BJ (cell line): Measurements from ENCODE around the gene IDS. TPM values are rescaled to one million over a fixed set of nuclear protein-coding genes. Genes with fewer than 3 reads are reported as not detected.
A peak's percentile ranks its signal among the peaks of the same experiment; 100 is the strongest.

Experiments used
- CTCF ChIA-PET: fragments of 350-600 bp; formaldehyde crosslinking; extraction: SDS; loops from one replicate; lab custom pipeline; 2021; ENCODE audit warnings: antibody characterized with exemption, inconsistent platforms; lab: Yijun Ruan, JAX
- POLR2A ChIA-PET: fragments of 300-600 bp; sonication (Branson Sonifier 250); formaldehyde crosslinking; extraction: SDS; loops from one replicate; lab custom pipeline; 2021; ENCODE audit warnings: antibody characterized with exemption; lab: Charles Lee
- DNase-seq: peaks from one replicate; pipeline ENCODE4 v3.0.0-alpha.2; 2011; ENCODE audit warnings: low read depth
- H3K27me3 ChIP-seq: 2 replicates; pipeline ENCODE4 v1.6.0; 2011; ENCODE audit warnings: low read length; ENCODE audit not compliant: control insufficient read depth, insufficient read depth
- H3K36me3 ChIP-seq: 2 replicates; pipeline ENCODE4 v1.5.1; 2011; ENCODE audit warnings: low read length; ENCODE audit not compliant: control insufficient read depth, insufficient read depth
- H3K4me3 ChIP-seq: 2 replicates; pipeline ENCODE4 v1.5.1; 2011; ENCODE audit warnings: low read depth, mild to moderate bottlenecking, control low read depth, low read length
- polyA plus RNA-seq: library from polyadenylated mRNA; depleted of rRNA; stranded (reverse); fragments of >200 nt; gene quantifications from 2 replicates; pipeline ENCODE4 v1.2.3, GENCODE V29; 2011
- TF ChIP-seq, protein P1 (sequence below): IDR thresholded peaks from 2 replicates; pipeline ENCODE4 v1.5.1; 2011; ENCODE audit warnings: low read depth, mild to moderate bottlenecking, control low read depth, inconsistent platforms, low read length, moderate library complexity; ENCODE audit not compliant: insufficient read depth

The IDS gene
- polyA plus RNA-seq, 1 experiment: 108 TPM

DNA sequence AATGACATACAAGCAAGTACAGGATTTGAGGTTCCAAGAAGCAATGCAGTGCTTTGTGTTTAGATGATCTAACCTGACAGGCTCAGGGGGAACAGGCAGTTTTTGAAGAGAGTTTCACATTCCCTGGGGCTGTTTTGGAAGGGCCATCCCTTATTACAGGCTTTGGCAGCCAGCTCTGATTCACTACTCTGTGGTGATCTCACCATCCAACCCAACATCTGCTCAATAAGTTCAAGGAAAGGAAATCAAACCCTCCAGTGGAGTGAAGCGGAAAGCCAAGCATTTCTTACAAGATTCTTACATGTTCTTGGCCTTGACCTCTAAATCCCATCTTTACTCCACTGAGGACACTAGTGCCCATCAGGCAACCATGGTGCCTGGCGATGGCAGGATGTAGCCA is 7.5 kb downstream of the IDS start:
- H3K27me3 ChIP-seq: no peaks in the 10 kb centered on the region
- ChIA-PET POLR2A (no interaction called here), CTCF (no interaction called here)
- H3K4me3 ChIP-seq: no peak overlapping the region
- DNase-seq: peak; percentile 41
- TF ChIP-seq, protein P1, sequence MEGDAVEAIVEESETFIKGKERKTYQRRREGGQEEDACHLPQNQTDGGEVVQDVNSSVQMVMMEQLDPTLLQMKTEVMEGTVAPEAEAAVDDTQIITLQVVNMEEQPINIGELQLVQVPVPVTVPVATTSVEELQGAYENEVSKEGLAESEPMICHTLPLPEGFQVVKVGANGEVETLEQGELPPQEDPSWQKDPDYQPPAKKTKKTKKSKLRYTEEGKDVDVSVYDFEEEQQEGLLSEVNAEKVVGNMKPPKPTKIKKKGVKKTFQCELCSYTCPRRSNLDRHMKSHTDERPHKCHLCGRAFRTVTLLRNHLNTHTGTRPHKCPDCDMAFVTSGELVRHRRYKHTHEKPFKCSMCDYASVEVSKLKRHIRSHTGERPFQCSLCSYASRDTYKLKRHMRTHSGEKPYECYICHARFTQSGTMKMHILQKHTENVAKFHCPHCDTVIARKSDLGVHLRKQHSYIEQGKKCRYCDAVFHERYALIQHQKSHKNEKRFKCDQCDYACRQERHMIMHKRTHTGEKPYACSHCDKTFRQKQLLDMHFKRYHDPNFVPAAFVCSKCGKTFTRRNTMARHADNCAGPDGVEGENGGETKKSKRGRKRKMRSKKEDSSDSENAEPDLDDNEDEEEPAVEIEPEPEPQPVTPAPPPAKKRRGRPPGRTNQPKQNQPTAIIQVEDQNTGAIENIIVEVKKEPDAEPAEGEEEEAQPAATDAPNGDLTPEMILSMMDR: 0 out of 2 replicates have a peak, but pooled peaks have one; percentile 3
- H3K36me3 ChIP-seq: peaks cover 23% of the 10 kb centered on the region

DNA sequence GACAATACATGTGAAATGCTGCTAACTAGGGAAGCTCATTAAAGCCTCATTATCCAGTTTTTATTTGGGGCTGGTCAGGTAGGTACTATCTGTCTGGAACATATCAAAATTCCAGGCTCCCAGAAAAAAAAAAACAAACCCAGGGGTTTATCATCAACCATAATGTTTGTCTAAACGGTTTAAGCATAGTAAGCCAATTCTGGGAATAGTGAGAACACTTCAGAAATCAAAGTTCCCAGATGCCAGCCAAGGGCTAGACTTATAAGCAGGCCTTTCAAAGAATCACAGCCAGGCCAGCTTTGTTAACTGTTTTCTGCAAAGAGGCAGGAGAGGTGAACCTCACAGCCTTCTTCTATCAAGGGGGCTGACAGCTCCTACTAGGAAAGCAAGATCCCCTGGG is 8.1 kb downstream of the IDS start:
- TF ChIP-seq, protein P1: no peak
- ChIA-PET POLR2A (no interaction called here), CTCF (no interaction called here)
- H3K4me3 ChIP-seq: no peak overlapping the region
- peaks cover 21% of the 10 kb centered on the region for H3K36me3 ChIP-seq
- no peak for DNase-seq
- no peaks in the 10 kb centered on the region for H3K27me3 ChIP-seq

DNA sequence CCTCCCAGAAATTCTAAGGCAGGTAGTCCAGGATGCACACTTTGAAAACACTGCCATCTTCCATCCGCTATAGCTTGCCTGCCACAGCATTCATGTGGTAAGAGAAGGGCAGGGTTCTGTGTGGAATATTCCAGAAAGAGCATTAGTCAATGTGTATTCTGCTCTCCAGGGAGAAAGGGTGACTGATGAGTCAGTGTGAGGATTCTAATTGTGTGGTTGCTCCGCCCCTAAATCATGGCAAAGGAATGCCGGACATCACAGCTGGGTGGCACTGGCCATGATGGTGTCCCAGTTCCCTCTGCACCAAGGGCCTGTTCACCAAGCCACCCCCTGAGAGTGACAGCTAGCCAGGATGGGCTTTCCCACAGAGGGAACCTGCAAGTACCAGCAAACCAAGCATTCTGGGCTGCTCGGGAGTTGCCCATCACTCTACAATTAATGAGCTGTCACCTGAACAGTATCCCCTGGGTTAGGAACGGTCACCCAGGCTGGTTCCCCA is 9.5 kb downstream of the IDS start:
- DNase-seq: peak; percentile 39
- TF ChIP-seq, protein P1: no peak
- ChIA-PET CTCF (no interaction called here), POLR2A (no interaction called here)
- Histone ChIP-seq H3K27me3 (no peaks in the 10 kb centered on the region), H3K36me3 (peaks cover 15% of the 10 kb centered on the region), H3K4me3 (no peak overlapping the region)

DNA sequence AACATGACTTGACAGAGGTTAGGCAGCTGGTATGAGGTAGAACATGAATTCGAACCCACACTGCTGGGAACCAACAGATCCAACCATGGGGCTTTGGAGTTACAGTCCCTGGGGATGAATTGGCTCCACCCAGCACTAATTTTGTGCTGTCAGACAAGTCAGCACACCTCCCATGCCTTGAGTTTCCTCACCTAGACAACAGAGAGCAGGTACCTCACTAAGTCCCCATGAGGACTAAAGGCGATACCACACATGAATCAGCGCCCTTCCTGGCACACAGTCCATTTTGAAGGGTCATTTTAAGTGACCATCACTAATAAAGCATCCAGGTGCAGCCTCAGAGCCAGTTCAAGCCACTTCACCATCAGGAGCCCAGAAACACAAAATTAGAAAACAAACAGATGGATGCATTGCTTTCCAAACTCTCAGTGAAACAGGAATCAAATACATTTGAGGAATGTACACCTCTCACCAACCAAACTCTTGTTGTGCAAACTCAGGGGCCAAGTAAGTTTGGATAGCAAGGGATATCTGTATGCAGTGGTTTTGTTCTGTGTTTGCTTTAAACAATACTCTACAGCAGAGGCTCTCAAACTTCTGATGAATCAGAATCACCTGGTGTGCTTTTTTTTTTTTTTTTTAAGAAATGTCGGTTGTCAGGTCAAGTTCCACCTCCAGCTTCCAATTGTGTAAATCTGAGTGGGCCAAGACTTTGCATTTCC is 10.1 kb downstream of the IDS start:
- DNase-seq: no peak
- ChIA-PET CTCF (no interaction called here), POLR2A (no interaction called here)
- no peak overlapping the region for H3K4me3 ChIP-seq
- TF ChIP-seq, protein P1: no peak
- peaks cover 15% of the 10 kb centered on the region for H3K36me3 ChIP-seq
- H3K27me3 ChIP-seq: no peaks in the 10 kb centered on the region

DNA sequence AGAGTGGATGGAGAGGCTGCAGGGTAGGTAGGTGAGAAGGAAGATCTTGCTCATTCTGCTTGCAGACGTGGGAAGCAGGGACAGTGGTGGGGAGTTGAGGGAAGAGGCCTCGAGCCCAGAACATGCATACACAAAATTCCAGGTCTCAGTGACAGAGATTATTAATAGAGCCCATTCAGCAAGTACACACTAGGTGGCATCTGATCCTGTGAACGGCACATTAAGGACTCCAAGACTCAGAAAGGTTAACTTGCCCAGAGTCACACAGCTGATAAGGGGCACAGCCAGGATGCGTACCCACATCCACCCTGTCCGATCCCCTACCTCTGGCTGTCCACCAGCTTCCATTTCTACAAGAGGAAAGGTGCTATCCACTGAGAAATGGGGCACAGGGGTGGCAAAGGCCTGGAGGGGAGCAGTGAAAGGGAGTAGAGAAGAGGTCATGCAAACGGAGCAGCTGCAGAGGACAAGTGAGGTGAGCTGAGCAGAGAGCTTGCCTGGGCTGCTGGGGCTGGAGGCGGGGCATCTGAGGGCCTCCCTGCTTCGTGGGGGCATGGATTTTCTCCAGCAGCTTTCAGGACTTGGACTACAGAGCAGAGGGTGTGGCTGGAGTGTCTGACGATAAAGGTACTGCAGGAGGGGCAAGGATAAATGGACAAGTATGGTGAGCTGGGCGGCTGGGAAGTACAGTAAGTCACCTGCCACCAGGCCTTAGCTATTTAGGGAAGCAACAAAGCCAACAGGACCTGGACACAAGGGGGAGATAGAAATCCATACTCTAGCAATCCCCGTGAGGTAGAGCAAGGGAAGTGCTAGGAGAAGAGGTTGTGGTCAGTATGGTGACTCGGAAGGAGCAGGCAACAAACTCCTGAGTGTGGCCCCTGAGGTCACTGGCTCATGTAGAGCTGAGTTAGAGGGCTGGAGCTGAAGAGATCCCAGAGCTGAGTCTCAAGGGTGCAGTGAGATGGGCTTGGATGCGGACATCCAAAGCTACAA is 11.2 kb downstream of the IDS start:
- no peak for DNase-seq
- peaks cover 15% of the 10 kb centered on the region for H3K36me3 ChIP-seq
- ChIA-PET POLR2A (no interaction called here), CTCF (no interaction called here)
- TF ChIP-seq, protein P1: no peak
- no peak overlapping the region for H3K4me3 ChIP-seq
- H3K27me3 ChIP-seq: no peaks in the 10 kb centered on the region
